Mucosa of descending colon (tissue), 3 donors: ENCODE measurements around the gene PREP. TPM values are rescaled to one million over a fixed set of nuclear protein-coding genes. Genes with fewer than 3 reads are reported as not detected.

Experiments used
- ATAC-seq: fragments of 200-7000 bp; cut with Tn5 transposase; one replicate; pipeline ENCODE4 v1.9.1; 2020; ENCODE audit warnings: mild to moderate bottlenecking, moderate library complexity
- DNase-seq, 3 donors: peaks; one replicate each; pipeline ENCODE4 v3.0.0-alpha.2; 2020
- H3K36me3 ChIP-seq: fragments of 200-600 bp; one replicate; pipeline ENCODE4 v1.8.0; 2021; ENCODE audit warnings: low read depth, mild to moderate bottlenecking
- H3K4me1 ChIP-seq: fragments of 200-600 bp; one replicate; pipeline ENCODE4 v1.8.0; 2021; ENCODE audit warnings: low read depth, mild to moderate bottlenecking
- H3K4me3 ChIP-seq: fragments of 200-600 bp; one replicate; pipeline ENCODE4 v1.8.0; 2021; ENCODE audit warnings: mild to moderate bottlenecking
- H3K9me3 ChIP-seq: fragments of 200-600 bp; one replicate; pipeline ENCODE4 v1.8.0; 2021; ENCODE audit warnings: mild to moderate bottlenecking
- intact Hi-C, 2 donors: fragments of 100-400 bp; cut with DNase I in 1 of 2; cut with micrococcal nuclease in 1 of 2; formaldehyde crosslinking; loops; one replicate each; pipeline versions ENCODE4 v1.11.0 to v1.11.1; 2022; cut with DNase I, micrococcal nuclease
- total RNA-seq, 3 donors: library from RNA; stranded (reverse); fragmentation: NEBNext Ultra II Directional in 2 of 3; extraction: Animal tissue kit (Norgen Biotek cat#: 25700) in 2 of 3; gene quantifications; one replicate each; pipeline versions ENCODE4 v1.2.1 to v1.2.4, GENCODE V29; 2021 to 2023
- TF ChIP-seq, protein P1 (sequence below): fragments of 200-600 bp; IDR thresholded peaks from one replicate; pipeline ENCODE4 v1.8.0; 2022; ENCODE audit warnings: antibody characterized with exemption, mild to moderate bottlenecking
- donor health status: DM: no; HTN: no; CAD: no; lungs with moderate emphysema.
- donor health status: DM: no; HTN: no; CAD: no.
- donor health status: DM: no; HTN: yes; CAD: no.

The PREP gene
- total RNA-seq, 3 donors from 2014 or later: 46.5 to 74.2 (median 72.3) TPM

- peak; percentile 90 for ATAC-seq
- TF ChIP-seq, protein P1, sequence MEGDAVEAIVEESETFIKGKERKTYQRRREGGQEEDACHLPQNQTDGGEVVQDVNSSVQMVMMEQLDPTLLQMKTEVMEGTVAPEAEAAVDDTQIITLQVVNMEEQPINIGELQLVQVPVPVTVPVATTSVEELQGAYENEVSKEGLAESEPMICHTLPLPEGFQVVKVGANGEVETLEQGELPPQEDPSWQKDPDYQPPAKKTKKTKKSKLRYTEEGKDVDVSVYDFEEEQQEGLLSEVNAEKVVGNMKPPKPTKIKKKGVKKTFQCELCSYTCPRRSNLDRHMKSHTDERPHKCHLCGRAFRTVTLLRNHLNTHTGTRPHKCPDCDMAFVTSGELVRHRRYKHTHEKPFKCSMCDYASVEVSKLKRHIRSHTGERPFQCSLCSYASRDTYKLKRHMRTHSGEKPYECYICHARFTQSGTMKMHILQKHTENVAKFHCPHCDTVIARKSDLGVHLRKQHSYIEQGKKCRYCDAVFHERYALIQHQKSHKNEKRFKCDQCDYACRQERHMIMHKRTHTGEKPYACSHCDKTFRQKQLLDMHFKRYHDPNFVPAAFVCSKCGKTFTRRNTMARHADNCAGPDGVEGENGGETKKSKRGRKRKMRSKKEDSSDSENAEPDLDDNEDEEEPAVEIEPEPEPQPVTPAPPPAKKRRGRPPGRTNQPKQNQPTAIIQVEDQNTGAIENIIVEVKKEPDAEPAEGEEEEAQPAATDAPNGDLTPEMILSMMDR: no peak
- peaks cover 6% of the 10 kb centered on the region for H3K36me3 ChIP-seq
- intact Hi-C loops: no loop called here
- H3K4me3 ChIP-seq: no peak overlapping the region
- DNase-seq: peak in 1 of 3 donors; percentile 56
- H3K4me1 ChIP-seq: peaks cover 31% of the 10 kb centered on the region
- H3K9me3 ChIP-seq: no peaks in the 10 kb centered on the region
These were observed 30.6 kb downstream of the PREP start for GRCh38 chr6:105372142-105372848.

DNA sequence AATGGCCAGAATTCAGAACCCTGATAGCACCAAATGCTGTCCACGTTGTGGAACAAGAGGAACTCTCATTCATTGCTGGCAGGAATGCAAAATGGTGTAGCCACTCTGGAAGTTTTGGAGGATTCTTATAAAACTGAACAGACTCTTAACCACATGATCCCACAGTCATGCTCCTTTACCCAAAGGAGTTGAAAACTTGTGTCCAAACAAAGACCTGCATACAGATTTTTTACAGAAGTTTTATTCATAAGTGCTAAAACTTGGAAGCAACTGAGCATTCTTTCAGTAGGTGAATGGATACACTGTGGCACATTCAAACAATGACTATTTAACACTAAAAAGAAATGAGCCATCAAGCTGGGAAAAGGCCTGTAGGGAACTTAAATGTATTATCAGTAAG, 32.5 kb downstream of the PREP start:
- ATAC-seq (no peak), DNase-seq (no peak)
- TF ChIP-seq, protein P1: no peak
- Histone ChIP-seq H3K4me3 (no peak overlapping the region), H3K9me3 (no peaks in the 10 kb centered on the region), H3K4me1 (peaks cover 35% of the 10 kb centered on the region), H3K36me3 (peaks cover 6% of the 10 kb centered on the region)
- intact Hi-C loops: no loop called here

GRCh38 chr6:105369145-105369544, 33.7 kb downstream of the PREP start:
- H3K36me3 ChIP-seq: peaks cover 6% of the 10 kb centered on the region
- TF ChIP-seq, protein P1: no peak
- intact Hi-C loops: no loop called here
- no peaks in the 10 kb centered on the region for H3K9me3 ChIP-seq
- DNase-seq (no peak), ATAC-seq (no peak)
- no peak overlapping the region for H3K4me3 ChIP-seq
- H3K4me1 ChIP-seq: peaks cover 34% of the 10 kb centered on the region

DNA sequence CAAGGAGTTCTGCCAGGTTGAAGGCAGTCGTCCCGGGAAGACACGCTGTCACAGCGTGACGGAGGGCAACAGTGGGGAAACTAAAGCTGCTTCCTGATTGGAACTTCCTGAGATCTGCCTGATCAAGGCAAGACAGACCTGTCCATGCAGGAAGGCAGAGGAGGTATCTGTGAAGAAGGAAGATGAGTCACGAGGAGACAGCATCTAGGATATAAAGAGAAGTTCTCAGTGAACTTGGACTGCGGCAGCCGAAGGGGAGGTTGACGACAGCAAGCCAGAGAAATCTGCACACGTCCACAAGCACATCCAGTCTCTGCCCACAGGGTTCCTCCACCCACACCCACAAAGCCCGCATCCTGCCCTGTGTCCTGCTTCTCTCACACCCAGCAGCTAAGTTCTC, 38.6 kb downstream of the PREP start:
- Histone ChIP-seq H3K36me3 (no peaks in the 10 kb centered on the region), H3K4me1 (peaks cover 4% of the 10 kb centered on the region), H3K9me3 (no peaks in the 10 kb centered on the region), H3K4me3 (no peak overlapping the region)
- ATAC-seq: no peak
- TF ChIP-seq, protein P1: no peak
- intact Hi-C loops: no loop called here
- DNase-seq: no peak

DNA sequence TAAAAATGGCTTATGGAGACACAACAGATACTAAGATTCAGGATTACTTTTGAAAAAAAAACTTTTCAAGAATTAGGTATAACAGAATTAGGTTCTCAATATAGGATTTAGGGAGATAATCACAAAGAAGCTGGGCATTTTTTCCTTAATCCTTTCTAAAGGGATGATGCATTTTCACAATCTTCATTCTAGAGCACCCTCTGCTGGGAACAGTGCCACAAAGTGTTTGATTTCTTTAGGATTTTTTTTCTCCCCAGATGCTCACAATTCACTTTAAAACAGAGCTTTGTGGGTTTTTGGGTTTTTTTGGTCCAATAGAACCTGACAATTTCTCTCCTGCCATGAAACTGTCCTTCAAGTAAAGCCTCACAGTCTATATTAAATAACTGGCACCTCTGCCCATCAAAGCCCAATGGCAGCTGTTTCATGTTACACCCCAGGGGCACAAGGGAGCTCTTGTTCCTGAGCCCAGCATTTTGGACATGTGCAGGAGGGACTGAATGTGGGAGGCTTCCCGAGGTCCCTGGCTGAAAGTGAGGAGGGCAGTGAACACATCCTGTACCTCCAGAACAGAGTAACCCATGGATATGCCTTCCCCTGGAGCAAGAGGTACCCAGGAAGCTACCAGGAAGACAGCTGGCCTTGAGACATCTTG, 39.7 kb downstream of the PREP start:
- H3K36me3 ChIP-seq: no peaks in the 10 kb centered on the region
- no peak for ATAC-seq
- H3K4me3 ChIP-seq: no peak overlapping the region
- H3K9me3 ChIP-seq: no peaks in the 10 kb centered on the region
- DNase-seq: no peak
- TF ChIP-seq, protein P1: no peak
- intact Hi-C loops: no loop called here
- H3K4me1 ChIP-seq: peaks cover 4% of the 10 kb centered on the region
